NT2/D1 (cell line): ENCODE data around the gene PLA2R1.

Experiments
- YY1 ChIP-seq: IDR thresholded peaks from 2 replicates; pipeline ENCODE4 v1.6.1; 2011; ENCODE audit not compliant: insufficient read length, insufficient read depth
- ZNF274 ChIP-seq: IDR thresholded peaks from 2 replicates; pipeline ENCODE4 v1.6.1; 2011; ENCODE audit warnings: mild to moderate bottlenecking, low read depth, low read length

- TF ChIP-seq ZNF274 (no peak), YY1 (no peak)
Measured at GRCh38 chr2:160062292-160063005, at the start of gene PLA2R1.
